H1 (cell line): ENCODE data around the gene CPA4. TPM values are rescaled to one million over a fixed set of nuclear protein-coding genes. Genes with fewer than 3 reads are reported as not detected.

Experiments
- CTCF ChIA-PET: fragments of 300-600 bp; sonication (Branson Sonifier 250); formaldehyde crosslinking; loops from one replicate; lab custom pipeline; 2021; ENCODE audit not compliant: partially characterized antibody; lab: Charles Lee
- POLR2A ChIA-PET: fragments of 300-600 bp; sonication (Branson Sonifier 250); formaldehyde crosslinking; loops from one replicate; lab custom pipeline; 2021; ENCODE audit warnings: inconsistent platforms; ENCODE audit not compliant: partially characterized antibody; lab: Charles Lee
- DNase-seq, 2 experiments: peaks; one replicate each; pipeline versions ENCODE4 v3.0.0 to v3.0.0-alpha.2; 2010 to 2022; ENCODE audit warnings: low spot score in 2 of 2, low read depth in 1 of 2, mixed read lengths in 1 of 2
- FAIRE-seq: peaks from 2 replicates; lab custom pipeline; 2011; peaks lifted over from hg19 to GRCh38; lab: Jason Lieb, UNC
- H2AFZ ChIP-seq: 2 replicates; pipeline ENCODE4 v1.8.1; 2012; ENCODE audit warnings: low read length, inconsistent platforms
- H2AK5ac ChIP-seq: 2 replicates; pipeline ENCODE4 v1.6.1; 2013; ENCODE audit warnings: low read depth, low read length
- H2BK120ac ChIP-seq: replicated peaks from 2 replicates; pipeline ENCODE3; 2013; ENCODE audit warnings: low read depth, low read length, inconsistent platforms
- H2BK12ac ChIP-seq: 2 replicates; pipeline ENCODE4 v1.6.1; 2013; ENCODE audit warnings: low read depth, low read length
- H2BK15ac ChIP-seq: 2 replicates; pipeline ENCODE4 v1.6.1; 2013; ENCODE audit warnings: low read length
- H2BK20ac ChIP-seq: 2 replicates; pipeline ENCODE4 v1.6.1; 2013; ENCODE audit warnings: low read length
- H2BK5ac ChIP-seq: 2 replicates; pipeline ENCODE4 v1.6.1; 2013; ENCODE audit warnings: low read depth, low read length
- H3K14ac ChIP-seq: 2 replicates; pipeline ENCODE4 v1.6.1; 2013; ENCODE audit warnings: inconsistent platforms; ENCODE audit not compliant: insufficient read length
- H3K18ac ChIP-seq: 2 replicates; pipeline ENCODE4 v1.6.1; 2013; ENCODE audit warnings: low read length; ENCODE audit errors: extremely low read depth
- H3K23ac ChIP-seq: 2 replicates; pipeline ENCODE4 v1.6.1; 2013; ENCODE audit warnings: inconsistent platforms; ENCODE audit not compliant: insufficient read length
- H3K23me2 ChIP-seq: 2 replicates; pipeline ENCODE4 v1.6.1; 2013; ENCODE audit warnings: low read depth, low read length
- H3K27ac ChIP-seq: 2 replicates; pipeline ENCODE4 v1.6.1; 2011; ENCODE audit warnings: low read depth, low read length, inconsistent platforms
- H3K27me3 ChIP-seq, 4 experiments: replicated peaks in 1 of 4; 1 replicate in 1 of 4; 2 replicates in 3 of 4; pipeline versions ENCODE4 v1.6.1 to v1.8.1; 2011 to 2013; ENCODE audit warnings: low read length in 3 of 4, mild to moderate bottlenecking in 3 of 4, inconsistent platforms in 2 of 4, mixed read lengths in 2 of 4, moderate library complexity in 1 of 4; ENCODE audit not compliant: control insufficient read depth in 3 of 4, insufficient read depth in 3 of 4; ENCODE audit errors: extremely low read depth in 1 of 4
- H3K36me3 ChIP-seq, 4 experiments: 2 replicates each; pipeline versions ENCODE4 v1.6.1 to v1.8.1; 2011 to 2013; ENCODE audit warnings: mild to moderate bottlenecking in 4 of 4, low read length in 3 of 4, moderate library complexity in 2 of 4, control low read depth in 1 of 4, inconsistent platforms in 1 of 4; ENCODE audit not compliant: insufficient read depth in 4 of 4, control insufficient read depth in 2 of 4
- H3K4ac ChIP-seq: replicated peaks from 2 replicates; pipeline ENCODE3; 2013; ENCODE audit warnings: low read length, low read depth, mixed read lengths, inconsistent platforms; ENCODE audit not compliant: insufficient read length
- H3K4me1 ChIP-seq, 4 experiments: replicated peaks in 1 of 4; 1 replicate in 1 of 4; 2 replicates in 3 of 4; pipeline versions ENCODE4 v1.6.1 to v1.8.1; 2011 to 2013; ENCODE audit warnings: low read length in 3 of 4, inconsistent platforms in 2 of 4, mixed read lengths in 1 of 4; ENCODE audit not compliant: insufficient read depth in 4 of 4, control insufficient read depth in 3 of 4
- H3K4me2 ChIP-seq, 2 experiments: 2 replicates each; pipeline versions ENCODE4 v1.6.1 to v1.8.1; 2011 to 2013; ENCODE audit warnings: low read depth in 2 of 2, low read length in 2 of 2, control low read depth in 1 of 2, inconsistent platforms in 1 of 2, mild to moderate bottlenecking in 1 of 2; ENCODE audit not compliant: insufficient read depth in 1 of 2
- H3K4me3 ChIP-seq, 4 experiments: fragments of 200-600, 300-600 bp in 1 of 4; sonication (generic), shearing (Covaris generic), sonication (Bioruptor Twin) in 1 of 4; 2 replicates each; pipeline versions ENCODE4 v1.5.1 to v1.8.1; 2011 to 2016; ENCODE audit warnings: low read length in 4 of 4, low read depth in 3 of 4, control low read depth in 2 of 4, inconsistent platforms in 2 of 4, mild to moderate bottlenecking in 2 of 4, mixed read lengths in 1 of 4, moderate library complexity in 1 of 4; ENCODE audit not compliant: insufficient read depth in 2 of 4; ENCODE audit errors: extremely low read depth in 1 of 4
- H3K56ac ChIP-seq: replicated peaks from 2 replicates; pipeline ENCODE3; 2013; ENCODE audit warnings: low read depth, mild to moderate bottlenecking, mixed read lengths, low read length, inconsistent platforms; ENCODE audit not compliant: insufficient read length
- H3K79me1 ChIP-seq: 2 replicates; pipeline ENCODE4 v1.6.1; 2013; ENCODE audit warnings: low read depth, low read length, control low read depth
- H3K79me2 ChIP-seq, 2 experiments: 2 replicates each; pipeline versions ENCODE4 v1.6.1 to v1.8.1; 2012 to 2013; ENCODE audit warnings: low read length in 2 of 2, mild to moderate bottlenecking in 2 of 2, inconsistent platforms in 1 of 2; ENCODE audit not compliant: insufficient read depth in 2 of 2, control insufficient read depth in 1 of 2
- H3K9ac ChIP-seq, 4 experiments: replicated peaks in 1 of 4; 1 replicate in 1 of 4; 2 replicates in 3 of 4; pipeline versions ENCODE4 v1.6.1 to v1.8.1; 2011 to 2013; ENCODE audit warnings: low read depth in 3 of 4, low read length in 3 of 4, control low read depth in 2 of 4, mild to moderate bottlenecking in 2 of 4, moderate library complexity in 2 of 4, inconsistent platforms in 1 of 4; ENCODE audit errors: extremely low read depth in 1 of 4
- H3K9me3 ChIP-seq, 2 experiments: 2 replicates each; pipeline versions ENCODE4 v1.6.1 to v1.8.1; 2012 to 2013; ENCODE audit warnings: mild to moderate bottlenecking in 2 of 2, moderate library complexity in 2 of 2, control low read depth in 1 of 2, inconsistent platforms in 1 of 2, low read depth in 1 of 2, low read length in 1 of 2, mixed read lengths in 1 of 2; ENCODE audit not compliant: insufficient read depth in 2 of 2
- H4K20me1 ChIP-seq, 2 experiments: replicated peaks in 1 of 2; 2 replicates each; pipeline versions ENCODE3 to v1.8.1; 2011 to 2013; ENCODE audit warnings: inconsistent platforms in 2 of 2, low read length in 2 of 2, mild to moderate bottlenecking in 1 of 2; ENCODE audit not compliant: insufficient read depth in 2 of 2, control insufficient read depth in 1 of 2
- H4K5ac ChIP-seq: 2 replicates; pipeline ENCODE4 v1.6.1; 2013; ENCODE audit warnings: low read length, low read depth, mixed read lengths, inconsistent platforms; ENCODE audit not compliant: insufficient read length
- H4K8ac ChIP-seq: 2 replicates; pipeline ENCODE4 v1.8.0; 2013; ENCODE audit warnings: mild to moderate bottlenecking, moderate library complexity, low read length, inconsistent platforms; ENCODE audit not compliant: insufficient read depth; ENCODE audit errors: extremely low read depth
- H4K91ac ChIP-seq: replicated peaks from 2 replicates; pipeline ENCODE3; 2013; ENCODE audit warnings: low read length, mixed read lengths, inconsistent platforms; ENCODE audit not compliant: insufficient read length
- BCL11A ChIP-seq, 2 experiments: IDR thresholded peaks; one replicate each; pipeline ENCODE4 v1.6.1; 2011; ENCODE audit warnings: low read depth in 2 of 2, low read length in 2 of 2, mild to moderate bottlenecking in 2 of 2
- CTBP2 ChIP-seq: IDR thresholded peaks from 2 replicates; pipeline ENCODE4 v1.7.0; 2011; ENCODE audit warnings: borderline replicate concordance, mild to moderate bottlenecking, moderate library complexity, mixed read lengths, low read length; ENCODE audit not compliant: insufficient read depth, insufficient read length
- EP300 ChIP-seq, 2 experiments: IDR thresholded peaks; 1 replicate in 1 of 2; 2 replicates in 1 of 2; pipeline ENCODE4 v1.6.1; 2011 to 2012; ENCODE audit warnings: low read depth in 2 of 2, low read length in 2 of 2, mild to moderate bottlenecking in 2 of 2, borderline replicate concordance in 1 of 2, inconsistent platforms in 1 of 2, moderate library complexity in 1 of 2
- EZH2 ChIP-seq: fragments of 200-600 bp; sonication (generic); IDR thresholded peaks from 2 replicates; pipeline ENCODE4 v1.7.1; 2012; ENCODE audit warnings: low read depth, mild to moderate bottlenecking, moderate library complexity, low read length, inconsistent platforms; ENCODE audit not compliant: severe bottlenecking
- KDM5A ChIP-seq: fragments of 200-600 bp; IDR thresholded peaks from 2 replicates; pipeline ENCODE4 v1.7.1; 2012; ENCODE audit warnings: mild to moderate bottlenecking, low read length, inconsistent platforms, mixed read lengths
- PHF8 ChIP-seq: fragments of 200-600 bp; sonication (generic); conservative IDR thresholded peaks from 2 replicates; pipeline ENCODE4 v1.7.1; 2012; ENCODE audit warnings: low read depth, mild to moderate bottlenecking, inconsistent platforms, low read length, moderate library complexity
- SIN3A ChIP-seq, 2 experiments: IDR thresholded peaks in 1 of 2; conservative IDR thresholded peaks in 1 of 2; 2 replicates each; pipeline ENCODE4 v1.6.1; 2011 to 2012; ENCODE audit warnings: low read length in 2 of 2, improper control_type of control experiment in 1 of 2, low read depth in 1 of 2, mild to moderate bottlenecking in 1 of 2
- SP2 ChIP-seq: IDR thresholded peaks from 2 replicates; pipeline ENCODE4 v1.6.1; 2012; ENCODE audit warnings: mild to moderate bottlenecking, low read length, inconsistent platforms
- TBP ChIP-seq: IDR thresholded peaks from 2 replicates; pipeline ENCODE4 v1.6.1; 2011; ENCODE audit warnings: low read depth, low read length, improper control_type of control experiment
- TEAD4 ChIP-seq: IDR thresholded peaks from 2 replicates; pipeline ENCODE4 v1.6.1; 2012; ENCODE audit warnings: low read depth, low read length, inconsistent platforms, mixed read lengths
- ZNF274 ChIP-seq: IDR thresholded peaks from 2 replicates; pipeline ENCODE4 v1.7.0; 2012; ENCODE audit warnings: low read length, borderline replicate concordance; ENCODE audit errors: extremely low read depth
- WGBS, 2 experiments: shearing (Covaris generic) in 1 of 2; methylation state at CpG; one replicate each; pipeline versions ENCODE4 v1.1.6 to v1.1.7; 2013 to 2015; ENCODE audit warnings: low lambda C conversion rate in 2 of 2, mixed read lengths in 2 of 2, inconsistent platforms in 1 of 2, low coverage in 1 of 2, missing lambda C conversion rate in 1 of 2; ENCODE audit not compliant: insufficient replicate concordance in 2 of 2, insufficient coverage in 1 of 2, insufficient read length in 1 of 2; ENCODE audit errors: extremely low coverage in 1 of 2, missing lambda C conversion rate in 1 of 2; 5-methylcytosine and 5-hydroxymethylcytosine counted together
- polyA plus RNA-seq, 7 experiments: library from polyadenylated mRNA; depleted of rRNA in 3 of 7; stranded (reverse) in 5 of 7; unstranded in 2 of 7; fragments of >200 nt in 5 of 7; fragments of 200-250 nt in 2 of 7; gene quantifications; 1 replicate in 5 of 7; 2 replicates in 1 of 7; 4 replicates in 1 of 7; pipeline versions ENCODE4 v1.2.1 to v1.2.3, GENCODE V29; 2011 to 2013; ENCODE audit warnings: missing spikeins in 2 of 7, mixed read lengths in 2 of 7
- total RNA-seq: library from RNA; stranded (reverse); fragmentation: NEBNext Ultra II Directional; extraction: Animal tissue kit (Norgen Biotek cat#: 25700); gene quantifications from 2 replicates; pipeline ENCODE4 v1.2.1, GENCODE V29; 2021

CPA4 gene
- total and polyA plus RNA-seq, 2 of the 8 experiments (the other 6 are each of a cell fraction or from before 2014, with no cell fraction given): 0.03 TPM; not detected in 1

DNA sequence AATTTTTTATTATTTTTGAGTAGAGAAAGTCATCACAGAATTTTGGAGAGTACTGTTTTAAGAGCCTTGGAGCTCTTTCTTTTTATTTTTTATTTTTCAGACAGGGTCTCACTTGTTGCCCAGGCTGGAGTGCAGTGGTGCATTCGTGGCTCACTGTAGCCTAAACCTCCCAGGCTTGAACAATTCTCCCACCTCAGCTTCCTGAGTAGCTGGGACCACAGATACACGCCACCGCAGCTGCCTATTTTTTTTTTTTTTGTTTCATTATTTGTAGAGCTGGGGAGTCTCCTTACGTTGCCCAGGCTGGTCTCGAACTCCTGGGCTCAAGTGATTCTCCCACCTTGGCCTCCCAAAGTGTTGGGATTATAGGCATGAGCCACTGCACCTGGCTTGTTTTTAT is 10.6 kb downstream of the CPA4 start:
- H2BK20ac ChIP-seq: no peak overlapping the region
- no peaks in the 10 kb centered on the region for H3K79me1 ChIP-seq
- H3K18ac ChIP-seq: no peak overlapping the region
- no peak overlapping the region for H3K9ac ChIP-seq
- no peaks in the 10 kb centered on the region for H4K20me1 ChIP-seq
- no peak overlapping the region for H2AK5ac ChIP-seq
- H3K36me3 ChIP-seq: no peaks in the 10 kb centered on the region
- TF ChIP-seq KDM5A: no peak
- no peak for TF ChIP-seq TBP
- TF ChIP-seq CTBP2: no peak
- TF ChIP-seq BCL11A (IDR thresholded peaks at IDR 0.05; ENCODE audit: low read depth in 2 of 2, low read length in 2 of 2): no peak
- no peak for TF ChIP-seq SIN3A (conservative IDR thresholded peaks at IDR 0.05 in 1 of 2, IDR thresholded peaks at IDR 0.05 in 1 of 2; ENCODE audit: low read depth in 1 of 2, low read length in 2 of 2)
- no peak for TF ChIP-seq EP300 (IDR thresholded peaks at IDR 0.05; ENCODE audit: borderline replicate concordance in 1 of 2, low read depth in 2 of 2, low read length in 2 of 2)
- no peak for TF ChIP-seq SP2
- no peak for TF ChIP-seq EZH2
- TF ChIP-seq ZNF274: no peak
- no peak for TF ChIP-seq PHF8
- no peak for TF ChIP-seq TEAD4
- H3K23ac ChIP-seq: no peak overlapping the region
- no peaks in the 10 kb centered on the region for H3K23me2 ChIP-seq
- H4K5ac ChIP-seq: no peak overlapping the region
- no peak overlapping the region for H4K8ac ChIP-seq
- H2BK12ac ChIP-seq: no peak overlapping the region
- H2AFZ ChIP-seq: no peak overlapping the region
- no peak overlapping the region for H3K4me2 ChIP-seq
- WGBS, 2 experiments: 91% methylated on average over 5 of the region's 5 CpGs; no CpG with 5 or more reads in 1 of the 2 experiments
- no peaks in the 10 kb centered on the region for H3K9me3 ChIP-seq
- no peak overlapping the region for H3K4ac ChIP-seq
- no peak overlapping the region for H2BK15ac ChIP-seq
- no peak overlapping the region for H4K91ac ChIP-seq
- CTCF ChIA-PET: interaction anchor here (1.1 kb wide), 1 partner anchor 54 kb away, joined by 3 read pairs; no protein-coding TSS in a partner anchor
- no peak for FAIRE-seq
- no peak overlapping the region for H2BK120ac ChIP-seq
- no peaks in the 10 kb centered on the region for H3K4me1 ChIP-seq
- no peak overlapping the region for H2BK5ac ChIP-seq
- H3K79me2 ChIP-seq: no peaks in the 10 kb centered on the region
- POLR2A ChIA-PET: no interaction called here
- no peak overlapping the region for H3K56ac ChIP-seq
- H3K27me3 ChIP-seq: no peaks in the 10 kb centered on the region
- no peak overlapping the region for H3K4me3 ChIP-seq
- no peak overlapping the region for H3K27ac ChIP-seq
- DNase-seq: no peak
- H3K14ac ChIP-seq: no peak overlapping the region
